Prostate gland (tissue), 2 donors: Measurements from ENCODE around the gene SCARF1.

Source experiments
- POLR2A ChIP-seq: fragments of 450-650 bp; IDR thresholded peaks from one replicate; pipeline ENCODE4 v1.6.1; 2016; ENCODE audit warnings: antibody characterized with exemption, mild to moderate bottlenecking
- POLR2AphosphoS5 ChIP-seq: sonication (generic); formaldehyde crosslinking; IDR thresholded peaks from one replicate; pipeline ENCODE4 v1.6.1; 2017; ENCODE audit warnings: antibody characterized with exemption
- TF ChIP-seq, protein P1 (sequence below), 4 experiments: fragments of 200-600 bp in 2 of 4; fragments of 450-650 bp in 2 of 4; sonication (generic) in 2 of 4; IDR thresholded peaks; 1 replicate in 3 of 4; 2 replicates in 1 of 4; pipeline ENCODE4 v1.5.1; 2016 to 2019; ENCODE audit warnings: antibody characterized with exemption in 4 of 4, mild to moderate bottlenecking in 2 of 4, moderate library complexity in 2 of 4

DNA sequence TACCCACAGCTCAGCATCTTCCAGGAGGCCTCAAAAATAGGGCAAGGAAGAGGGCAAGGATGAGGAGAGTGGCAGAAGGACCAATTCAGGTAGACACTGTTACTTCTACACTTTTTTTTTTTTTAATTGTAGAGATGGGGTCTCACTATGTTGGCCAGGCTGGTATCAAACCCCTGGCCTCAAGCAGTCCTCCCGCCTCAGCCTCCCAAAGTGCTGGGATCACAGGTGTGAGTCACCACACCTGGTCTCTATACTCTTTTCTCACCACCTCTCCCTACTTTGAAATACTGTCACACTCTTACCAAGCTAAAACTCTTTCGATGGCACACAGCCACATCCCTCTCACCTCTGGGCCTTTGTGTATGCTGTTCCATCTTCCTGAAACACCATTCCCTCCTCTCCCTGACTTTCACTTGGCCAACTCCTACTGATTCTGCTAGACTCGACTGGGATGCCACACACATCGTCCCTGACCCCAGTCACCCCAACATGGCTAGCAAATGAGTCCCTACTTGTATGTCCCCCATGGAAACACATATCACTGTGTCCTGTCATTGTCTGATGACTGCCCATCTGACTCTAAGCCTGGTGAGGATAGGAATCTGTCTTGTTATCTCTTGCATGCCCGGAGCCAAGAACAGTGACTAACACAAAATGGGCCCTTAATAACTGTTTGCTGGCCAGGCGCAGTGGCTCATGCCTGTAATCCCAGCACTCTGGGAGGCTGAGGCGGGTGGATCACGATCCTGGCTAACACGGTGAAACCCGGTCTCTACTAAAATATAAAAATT lies 9.7 kb downstream of the SCARF1 start:
- TF ChIP-seq, protein P1, sequence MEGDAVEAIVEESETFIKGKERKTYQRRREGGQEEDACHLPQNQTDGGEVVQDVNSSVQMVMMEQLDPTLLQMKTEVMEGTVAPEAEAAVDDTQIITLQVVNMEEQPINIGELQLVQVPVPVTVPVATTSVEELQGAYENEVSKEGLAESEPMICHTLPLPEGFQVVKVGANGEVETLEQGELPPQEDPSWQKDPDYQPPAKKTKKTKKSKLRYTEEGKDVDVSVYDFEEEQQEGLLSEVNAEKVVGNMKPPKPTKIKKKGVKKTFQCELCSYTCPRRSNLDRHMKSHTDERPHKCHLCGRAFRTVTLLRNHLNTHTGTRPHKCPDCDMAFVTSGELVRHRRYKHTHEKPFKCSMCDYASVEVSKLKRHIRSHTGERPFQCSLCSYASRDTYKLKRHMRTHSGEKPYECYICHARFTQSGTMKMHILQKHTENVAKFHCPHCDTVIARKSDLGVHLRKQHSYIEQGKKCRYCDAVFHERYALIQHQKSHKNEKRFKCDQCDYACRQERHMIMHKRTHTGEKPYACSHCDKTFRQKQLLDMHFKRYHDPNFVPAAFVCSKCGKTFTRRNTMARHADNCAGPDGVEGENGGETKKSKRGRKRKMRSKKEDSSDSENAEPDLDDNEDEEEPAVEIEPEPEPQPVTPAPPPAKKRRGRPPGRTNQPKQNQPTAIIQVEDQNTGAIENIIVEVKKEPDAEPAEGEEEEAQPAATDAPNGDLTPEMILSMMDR (IDR thresholded peaks at IDR 0.05) = no peak
- TF ChIP-seq POLR2AphosphoS5 (no peak), POLR2A (no peak)
